GM21576 (cell line): ENCODE measurements around the gene OR56A4.

ENCODE experiments used
- ATAC-seq: cut with Tn5 transposase; IDR thresholded peaks from one replicate; pipeline ENCODE4 v1.9.1; 2021; ENCODE audit warnings: mild to moderate bottlenecking, moderate library complexity; ENCODE audit not compliant: unreplicated experiment

OR56A4 gene, protein sequence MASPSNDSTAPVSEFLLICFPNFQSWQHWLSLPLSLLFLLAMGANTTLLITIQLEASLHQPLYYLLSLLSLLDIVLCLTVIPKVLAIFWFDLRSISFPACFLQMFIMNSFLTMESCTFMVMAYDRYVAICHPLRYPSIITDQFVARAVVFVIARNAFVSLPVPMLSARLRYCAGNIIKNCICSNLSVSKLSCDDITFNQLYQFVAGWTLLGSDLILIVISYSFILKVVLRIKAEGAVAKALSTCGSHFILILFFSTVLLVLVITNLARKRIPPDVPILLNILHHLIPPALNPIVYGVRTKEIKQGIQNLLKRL

DNA sequence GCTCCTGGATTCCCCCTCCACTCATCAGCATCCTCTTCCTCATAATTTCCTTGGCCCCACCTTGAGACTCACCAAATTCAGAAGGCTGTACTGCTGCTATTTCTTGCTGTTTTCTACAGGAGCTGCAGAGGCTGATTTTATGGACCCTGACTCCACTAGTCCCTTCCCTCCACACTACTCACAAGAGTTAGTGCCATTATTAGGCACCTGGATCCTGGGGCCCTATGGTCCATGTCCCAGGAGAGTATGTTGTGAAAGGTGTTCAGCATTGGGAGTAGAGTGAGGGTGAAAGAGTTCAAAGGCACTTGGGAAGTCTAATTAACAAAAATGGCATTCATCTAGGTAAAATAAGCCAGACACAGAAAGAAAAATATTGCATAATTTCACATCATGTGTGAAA lies at the start of gene OR56A4:
Gene OR56A4, minus strand, starts transcription at position 101 of the 400 bp plus-strand sequence. CDS start 3,954 bp downstream, outside the sequence.
- no peak for ATAC-seq

DNA sequence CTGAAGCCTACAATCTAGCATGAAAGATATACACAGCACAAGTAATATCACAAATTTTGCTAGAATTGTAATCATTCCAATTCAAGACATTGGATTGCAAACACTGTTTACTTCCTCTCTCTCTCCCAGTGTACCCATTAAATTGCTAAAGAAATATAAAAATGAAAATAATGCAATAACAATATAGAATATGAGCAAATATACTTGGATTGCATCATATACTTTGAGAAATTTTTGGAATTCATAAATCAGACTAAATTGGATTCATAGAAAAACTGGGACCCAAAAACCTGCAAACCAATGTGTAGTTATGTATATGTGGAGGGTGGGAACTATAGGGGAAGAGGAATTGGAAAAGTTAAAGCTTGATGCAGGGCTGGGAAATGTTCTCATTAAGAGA lies 48.8 kb upstream of the OR56A4 start:
- ATAC-seq = no peak

- ATAC-seq = no peak
Observed at GRCh38 chr11:6052374-6052773, 45.6 kb upstream of the OR56A4 start.

- no peak for ATAC-seq
Observed at GRCh38 chr11:6040874-6041273, 34.1 kb upstream of the OR56A4 start.

DNA sequence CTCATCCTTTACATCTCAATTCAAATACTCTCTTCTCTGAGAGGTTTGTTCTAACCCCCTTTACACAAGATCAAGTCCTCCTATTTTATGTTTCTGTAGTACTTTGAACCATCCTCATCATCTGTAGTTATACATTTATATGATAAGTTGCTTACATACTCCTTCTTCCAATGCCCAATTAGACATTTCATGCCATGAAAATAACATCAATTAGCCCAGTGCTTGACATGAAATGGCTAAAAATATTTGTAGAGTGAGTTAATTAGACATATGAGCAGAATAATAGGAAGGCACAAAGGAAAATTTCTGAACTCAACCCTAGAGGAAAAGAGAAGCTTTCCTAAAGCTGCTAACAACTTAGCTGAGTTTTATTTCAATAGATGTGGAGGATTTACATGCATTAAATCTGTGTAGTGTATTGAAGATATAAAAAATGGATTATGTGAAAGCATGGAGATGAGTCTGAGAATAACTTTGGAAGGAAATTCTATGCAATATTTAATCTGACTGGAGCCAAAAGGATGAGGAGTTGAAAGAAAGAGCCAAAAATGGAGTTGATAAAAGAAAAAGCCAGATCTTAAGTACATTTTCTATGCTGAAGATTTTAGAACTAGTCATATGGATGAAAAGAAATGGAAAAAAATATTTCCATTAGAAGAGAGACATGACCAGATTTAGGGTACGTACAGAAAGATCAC lies 24.1 kb upstream of the OR56A4 start, which contains the start of gene OR56A1:
Gene OR56A1, minus strand, starts transcription at position 51 of the 698 bp plus-strand sequence. CDS start 3,066 bp downstream, outside the sequence.
- ATAC-seq = no peak

DNA sequence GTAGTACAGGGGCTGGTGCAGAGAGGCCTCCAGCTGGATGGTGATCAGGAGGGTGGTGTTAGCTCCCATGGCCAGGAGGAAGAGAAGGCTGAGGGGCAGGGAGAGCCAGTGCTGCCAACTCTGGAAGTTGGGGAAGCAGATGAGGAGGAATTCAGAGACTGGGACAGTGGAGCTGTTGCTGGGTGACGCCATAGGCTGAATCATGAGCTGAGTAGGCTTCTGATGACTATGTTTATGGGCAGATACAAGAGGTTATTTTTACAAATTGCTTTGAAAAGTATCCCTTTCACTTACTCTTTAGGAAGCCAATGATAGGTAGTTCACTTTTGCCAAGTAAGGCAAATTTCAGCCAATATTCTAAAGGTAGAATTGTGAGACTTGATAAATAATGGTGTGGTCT lies 20.8 kb upstream of the OR56A4 start:
- ATAC-seq = no peak

DNA sequence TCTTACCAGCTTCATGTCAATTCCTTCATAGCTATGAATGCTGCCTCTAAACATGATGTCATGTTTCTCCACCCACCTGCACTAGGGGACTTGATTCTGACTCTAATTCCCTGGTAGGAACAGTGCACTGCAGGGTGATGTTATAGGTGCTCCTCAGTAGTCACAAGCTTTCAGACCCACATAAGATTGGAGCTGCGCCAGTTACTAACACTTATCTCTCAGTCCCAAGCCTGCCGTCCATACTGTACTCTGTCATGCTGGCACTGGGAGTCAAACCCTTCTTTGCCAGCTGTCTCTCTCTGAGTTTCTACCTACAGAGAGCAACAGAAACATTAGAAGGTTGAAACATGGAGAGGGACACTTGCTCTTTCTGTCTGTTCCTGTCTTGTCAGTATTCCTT lies 18.3 kb upstream of the OR56A4 start:
- no peak for ATAC-seq

- peak; percentile 46 for ATAC-seq
Observed at GRCh38 chr11:6022956-6023355, 16.2 kb upstream of the OR56A4 start.

GRCh38 chr11:6013042-6013441 lies 6.3 kb upstream of the OR56A4 start:
- ATAC-seq = no peak

- no peak for ATAC-seq
Observed at GRCh38 chr11:6012035-6012668, 5.4 kb upstream of the OR56A4 start.

- ATAC-seq = no peak
Observed at GRCh38 chr11:6006395-6006794, 351 bp downstream of the OR56A4 start.

DNA sequence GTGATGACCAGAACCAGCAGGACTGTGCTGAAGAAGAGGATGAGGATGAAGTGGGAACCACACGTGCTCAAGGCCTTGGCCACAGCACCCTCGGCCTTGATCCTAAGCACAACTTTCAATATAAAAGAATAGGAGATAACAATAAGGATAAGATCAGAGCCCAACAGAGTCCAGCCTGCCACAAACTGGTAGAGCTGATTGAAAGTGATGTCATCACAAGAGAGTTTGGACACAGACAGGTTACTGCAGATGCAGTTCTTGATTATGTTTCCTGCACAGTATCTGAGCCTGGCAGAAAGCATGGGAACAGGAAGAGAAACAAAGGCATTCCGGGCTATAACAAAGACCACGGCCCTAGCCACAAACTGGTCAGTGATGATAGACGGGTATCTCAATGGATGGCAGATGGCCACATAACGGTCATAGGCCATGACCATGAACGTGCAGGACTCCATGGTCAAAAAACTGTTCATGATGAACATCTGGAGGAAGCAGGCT lies 4.5 kb downstream of the OR56A4 start:
- no peak for ATAC-seq

GRCh38 chr11:5994791-5995190 lies 12.0 kb downstream of the OR56A4 start:
- ATAC-seq = no peak

DNA sequence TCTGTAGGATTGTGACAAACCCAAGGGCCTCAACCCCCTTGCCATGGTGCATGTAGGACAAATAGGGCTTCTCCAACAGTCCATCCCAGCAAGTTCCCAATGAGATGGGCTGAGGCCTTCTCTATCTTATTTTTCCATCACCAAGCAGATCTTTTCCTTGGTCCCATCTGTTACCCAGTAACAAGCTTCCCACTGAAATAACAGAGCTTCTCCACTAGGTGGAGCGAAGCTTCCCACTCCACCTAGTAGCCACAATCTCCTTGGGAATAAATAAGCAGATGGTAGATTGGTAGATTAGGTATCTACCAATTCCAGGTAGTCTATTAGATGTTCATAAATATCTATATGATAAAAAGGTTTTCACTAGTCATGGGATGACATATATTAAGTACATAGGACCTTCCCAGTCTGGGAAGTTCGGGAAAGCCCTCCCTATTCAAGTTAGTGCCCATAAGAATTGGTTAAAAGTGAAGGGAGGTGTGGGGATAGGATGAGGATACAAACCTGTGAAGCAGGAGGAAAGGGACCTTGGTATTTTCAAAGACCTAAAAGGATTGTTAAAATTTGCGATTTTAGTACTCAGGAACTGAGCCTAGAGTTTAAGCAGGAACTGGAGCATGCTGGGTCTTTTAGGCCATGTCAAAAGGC lies 14.0 kb downstream of the OR56A4 start:
- no peak for ATAC-seq

DNA sequence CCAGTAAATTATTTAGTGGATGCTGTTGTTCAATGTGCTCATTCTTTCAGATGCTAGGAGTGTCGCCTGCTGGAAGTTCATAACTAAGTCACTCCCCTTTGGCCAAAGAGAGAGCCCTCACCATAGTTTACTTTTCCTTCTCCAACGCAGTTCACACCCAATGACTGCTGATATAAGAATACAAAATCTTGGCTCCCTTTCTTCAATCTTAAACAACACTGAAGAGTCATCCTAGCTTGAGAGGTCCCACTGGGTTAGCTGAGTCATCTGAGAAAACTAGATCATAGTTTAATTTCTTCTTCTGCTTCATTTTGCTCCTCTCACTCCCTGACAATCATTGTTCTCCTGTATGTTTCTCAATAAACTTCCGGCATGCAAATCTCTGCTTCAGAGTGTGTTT lies 14.6 kb downstream of the OR56A4 start:
- ATAC-seq = no peak

DNA sequence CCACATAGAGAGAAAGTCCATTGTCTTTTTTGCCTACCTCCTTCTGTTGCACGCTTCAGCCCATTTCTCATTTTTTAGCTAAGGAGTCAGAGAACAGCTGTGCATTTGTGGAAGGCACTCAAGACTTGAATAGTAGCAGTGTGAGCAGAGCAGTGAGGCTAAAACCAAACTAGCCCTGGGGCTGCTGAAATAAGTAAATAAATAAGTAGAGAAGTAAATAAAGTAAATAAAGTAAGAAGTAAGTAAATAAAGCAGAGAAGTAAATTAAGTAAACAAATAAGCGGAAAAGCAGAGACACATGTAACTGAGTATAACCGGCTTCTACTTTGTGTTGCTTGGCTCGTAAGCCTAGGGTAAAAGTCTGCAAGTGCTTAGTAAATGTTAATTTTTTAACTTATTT lies 17.5 kb downstream of the OR56A4 start:
- ATAC-seq = no peak

GRCh38 chr11:5986885-5987284 lies 19.9 kb downstream of the OR56A4 start, which contains the start of gene OR52L1:
OR52L1 (minus strand) TSS chr11:5986985; CDS start chr11:5986930, 55 bp downstream.
- no peak for ATAC-seq

- ATAC-seq = no peak
Observed at GRCh38 chr11:5983443-5983842, 23.3 kb downstream of the OR56A4 start.

GRCh38 chr11:5973530-5973929 lies 33.2 kb downstream of the OR56A4 start:
- no peak for ATAC-seq

GRCh38 chr11:5968394-5968793 lies 38.4 kb downstream of the OR56A4 start, which contains the start of gene OR56A5:
OR56A5 (minus strand) TSS chr11:5968494; CDS start chr11:5968494, 0 bp downstream.
- no peak for ATAC-seq

GRCh38 chr11:5967708-5968107 lies 39.0 kb downstream of the OR56A4 start:
- ATAC-seq = no peak
